ENCODE measurements around the gene CCDC106. TPM values are rescaled to one million over a fixed set of nuclear protein-coding genes. Genes with fewer than 3 reads are reported as not detected.

Gene CCDC106
- total RNA-seq, 2 experiments from 2014 or later, result 8.3 to 8.8 TPM

DNA sequence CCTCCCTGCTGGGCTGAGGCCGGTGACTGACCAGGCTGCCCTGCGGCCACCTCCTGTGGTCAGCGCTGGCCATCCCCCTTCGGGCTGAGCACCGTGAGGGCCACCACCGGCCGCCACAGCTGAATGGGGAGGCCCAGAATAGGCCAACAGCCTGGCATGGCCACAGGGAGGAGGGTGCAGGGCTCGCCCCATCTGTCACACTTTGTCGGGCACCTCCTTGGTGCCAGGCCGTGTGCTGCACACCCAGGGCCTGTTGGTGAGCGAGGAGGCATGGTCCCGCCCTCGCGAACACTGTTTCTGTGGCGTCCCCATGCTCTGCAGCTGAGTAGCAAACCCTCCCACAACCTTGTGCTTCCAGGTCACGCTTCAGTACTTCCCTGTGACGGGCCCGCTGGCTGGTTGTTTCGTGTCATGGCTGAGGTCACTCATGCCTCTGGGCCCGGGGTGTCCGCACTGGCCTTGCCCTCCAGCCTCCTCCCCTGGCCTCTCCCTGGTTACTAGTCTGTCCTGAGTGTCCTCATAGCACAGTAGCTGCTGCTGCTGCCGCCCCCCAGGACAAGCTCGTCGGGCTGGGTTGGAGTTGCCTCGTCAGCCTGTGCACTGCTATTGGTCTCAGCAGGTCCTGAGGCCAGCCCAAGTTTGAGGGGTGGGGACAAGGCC lies 42.2 kb downstream of the CCDC106 start:
- H3K9me3 Mint-ChIP-seq, result no peaks in the 10 kb centered on the region
- H3K27ac Mint-ChIP-seq, result no peak overlapping the region
- ChIA-PET CTCF (interaction anchor here (0.6 to 1.3 kb wide), 2 partner anchors 173 to 1243 kb away, joined by 3 read pairs; no protein-coding TSS in a partner anchor), POLR2A (no interaction called here)
- H3K4me1 Mint-ChIP-seq, result peaks cover 3% of the 10 kb centered on the region
- no peaks in the 10 kb centered on the region for H3K27me3 Mint-ChIP-seq
- H3K4me3 Mint-ChIP-seq, result no peak overlapping the region
- peaks cover 20% of the 10 kb centered on the region for H3K36me3 Mint-ChIP-seq (ENCODE audit: low read depth)
- no peak for DNase-seq

DNA sequence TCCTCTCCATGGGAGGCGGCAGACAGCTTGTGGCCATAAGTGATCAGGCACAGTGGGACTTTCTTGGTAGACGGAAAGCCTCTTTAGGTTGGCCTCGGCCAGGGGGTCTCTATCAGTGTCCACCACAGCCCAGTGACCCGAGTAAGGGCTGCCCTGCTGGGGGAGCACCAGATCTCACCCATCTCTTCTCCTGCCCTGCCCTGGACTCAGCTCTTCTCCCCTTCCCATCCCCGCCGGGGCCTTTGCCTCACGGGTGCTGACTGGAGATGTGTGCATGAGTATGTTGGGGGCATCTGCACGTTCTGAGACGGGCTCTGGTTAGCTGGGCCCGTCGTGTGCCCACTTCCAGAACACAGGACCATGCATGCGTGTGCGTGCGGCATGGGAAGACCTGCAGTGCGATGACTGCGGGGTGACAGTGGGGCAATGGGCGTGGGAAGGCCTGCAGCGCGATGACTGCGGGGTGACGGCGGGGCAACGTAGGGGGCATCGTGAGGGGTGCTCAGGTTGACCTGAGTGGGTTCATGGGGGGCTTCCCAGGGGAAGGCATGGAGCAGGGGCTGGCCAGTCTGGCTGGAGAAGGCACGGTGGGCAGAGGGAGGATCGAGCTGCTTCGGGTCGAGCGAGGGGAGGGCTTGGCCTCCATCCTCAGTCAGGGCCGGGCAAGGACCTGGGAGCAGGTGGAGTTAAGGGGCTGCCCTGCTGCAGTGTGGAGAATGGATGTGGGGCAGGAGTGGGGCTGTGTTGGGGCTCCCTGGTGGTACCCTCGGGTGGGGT lies 42.9 kb downstream of the CCDC106 start:
- POLR2A ChIA-PET, result no interaction called here
- no peaks in the 10 kb centered on the region for H3K27me3 Mint-ChIP-seq
- CTCF ChIA-PET, result interaction anchor here (0.6 to 1.3 kb wide), 2 partner anchors 174 to 1243 kb away, joined by 3 read pairs; no protein-coding TSS in a partner anchor
- no peaks in the 10 kb centered on the region for H3K9me3 Mint-ChIP-seq
- H3K36me3 Mint-ChIP-seq (ENCODE audit: low read depth), result peaks cover 19% of the 10 kb centered on the region
- no peak for DNase-seq
- H3K27ac Mint-ChIP-seq, result no peak overlapping the region
- H3K4me3 Mint-ChIP-seq, result no peak overlapping the region
- H3K4me1 Mint-ChIP-seq, result peaks cover 3% of the 10 kb centered on the region

DNA sequence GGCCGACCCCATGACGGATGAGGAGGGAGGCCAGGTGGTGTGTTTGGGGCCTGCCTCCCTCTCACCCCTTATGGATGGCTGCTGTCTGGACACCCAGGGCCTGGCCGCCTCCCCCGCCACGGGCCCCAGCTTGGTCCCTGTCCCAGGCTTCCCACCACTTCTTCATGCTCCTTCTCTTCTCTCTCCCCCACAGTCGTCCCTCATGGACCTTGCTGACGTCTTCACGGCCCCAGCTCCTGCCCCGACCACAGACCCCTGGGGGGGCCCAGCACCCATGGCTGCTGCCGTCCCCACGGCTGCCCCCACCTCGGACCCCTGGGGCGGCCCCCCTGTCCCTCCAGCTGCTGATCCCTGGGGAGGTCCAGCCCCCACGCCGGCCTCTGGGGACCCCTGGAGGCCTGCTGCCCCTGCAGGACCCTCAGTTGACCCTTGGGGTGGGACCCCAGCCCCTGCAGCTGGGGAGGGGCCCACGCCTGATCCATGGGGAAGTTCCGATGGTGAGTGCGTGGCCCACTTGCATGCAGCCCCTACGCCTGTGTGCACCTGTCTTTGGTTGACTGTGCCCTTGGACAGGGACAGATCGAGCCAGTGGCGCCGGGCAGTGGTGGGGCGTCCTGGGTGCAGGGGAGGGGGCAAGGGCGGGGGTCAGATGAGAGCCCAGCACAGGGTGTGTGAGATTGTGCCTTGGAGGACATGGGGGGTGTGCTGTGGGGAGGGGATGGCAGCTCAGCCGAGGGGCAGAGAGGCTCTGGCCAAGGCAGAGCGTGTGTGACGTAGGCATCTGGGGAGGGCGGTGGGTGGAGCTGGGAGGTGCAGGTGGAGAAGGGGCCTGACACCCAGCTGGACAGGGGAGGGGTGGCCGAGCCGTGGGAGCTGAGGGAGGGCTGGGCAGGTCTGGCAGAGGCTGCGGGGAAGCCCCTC lies 43.8 kb downstream of the CCDC106 start:
- CTCF ChIA-PET, result interaction anchor here (0.6 to 1.8 kb wide), 2 partner anchors 11 to 38 kb away, joined by 3 to 5 read pairs; no protein-coding TSS in a partner anchor
- DNase-seq, result no peak
- H3K4me1 Mint-ChIP-seq, result peaks cover 3% of the 10 kb centered on the region
- H3K27me3 Mint-ChIP-seq, result no peaks in the 10 kb centered on the region
- POLR2A ChIA-PET, result no interaction called here
- no peak overlapping the region for H3K27ac Mint-ChIP-seq
- no peaks in the 10 kb centered on the region for H3K9me3 Mint-ChIP-seq
- H3K4me3 Mint-ChIP-seq, result no peak overlapping the region
- H3K36me3 Mint-ChIP-seq (ENCODE audit: low read depth), result peaks cover 19% of the 10 kb centered on the region

DNA sequence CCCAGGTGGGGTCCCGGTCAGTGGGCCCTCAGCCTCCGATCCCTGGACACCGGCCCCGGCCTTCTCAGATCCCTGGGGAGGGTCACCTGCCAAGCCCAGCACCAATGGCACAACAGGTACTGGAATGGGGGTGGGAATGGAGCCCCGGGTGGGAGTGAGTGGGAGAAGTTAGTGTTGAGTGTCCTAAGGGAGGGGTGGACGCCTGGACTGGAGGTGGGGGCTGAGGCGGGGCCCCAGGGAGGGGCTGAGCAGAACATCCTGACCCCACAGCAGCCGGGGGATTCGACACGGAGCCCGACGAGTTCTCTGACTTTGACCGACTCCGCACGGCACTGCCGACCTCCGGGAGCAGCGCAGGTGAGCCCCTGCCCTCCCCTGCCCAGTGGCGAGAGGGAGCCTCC lies 44.7 kb downstream of the CCDC106 start:
- POLR2A ChIA-PET, result no interaction called here
- Mint-ChIP-seq H3K36me3 (ENCODE audit: low read depth) (peaks cover 20% of the 10 kb centered on the region), H3K4me3 (no peak overlapping the region), H3K27ac (no peak overlapping the region), H3K9me3 (no peaks in the 10 kb centered on the region), H3K27me3 (no peaks in the 10 kb centered on the region), H3K4me1 (no peaks in the 10 kb centered on the region)
- CTCF ChIA-PET, result interaction anchor here (1.8 kb wide), 1 partner anchor 10 kb away, joined by 5 read pairs; no protein-coding TSS in a partner anchor
- DNase-seq, result no peak

DNA sequence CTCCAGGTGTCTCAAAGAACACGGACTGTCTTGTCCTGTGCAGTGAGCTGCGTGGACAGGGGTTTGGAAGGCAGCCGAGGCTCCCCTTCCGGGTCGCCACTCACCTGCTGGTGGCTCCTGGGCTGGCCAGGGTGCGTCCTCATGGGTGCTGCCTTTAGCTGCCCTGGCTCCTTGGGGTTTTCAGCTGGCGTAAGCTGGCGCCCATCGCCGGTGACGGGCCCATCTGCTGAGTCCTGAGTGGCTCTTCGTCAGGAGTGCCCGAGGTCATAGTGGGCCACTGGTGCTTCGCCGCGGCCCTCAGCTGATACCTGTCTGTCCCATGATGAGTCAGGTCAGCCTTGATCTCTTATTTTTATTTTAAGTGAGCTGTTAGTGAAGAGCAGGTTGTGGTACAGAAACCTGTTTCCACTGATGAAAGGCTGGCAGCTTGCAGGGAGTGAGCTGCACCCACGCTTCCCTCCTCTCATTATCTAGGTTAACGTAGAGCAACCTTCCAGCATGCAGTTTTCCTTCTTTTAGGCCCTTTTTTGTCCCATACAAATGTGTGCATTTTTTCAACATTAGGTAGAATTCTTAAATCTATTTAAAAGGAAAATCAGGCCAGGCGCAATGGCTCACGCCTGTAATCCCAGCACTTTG lies 45.4 kb downstream of the CCDC106 start:
- H3K27ac Mint-ChIP-seq, result no peak overlapping the region
- DNase-seq, result no peak
- no peaks in the 10 kb centered on the region for H3K4me1 Mint-ChIP-seq
- CTCF ChIA-PET, result interaction anchor here (1.8 kb wide), 1 partner anchor 10 kb away, joined by 5 read pairs; no protein-coding TSS in a partner anchor
- no peak overlapping the region for H3K4me3 Mint-ChIP-seq
- H3K9me3 Mint-ChIP-seq, result no peaks in the 10 kb centered on the region
- POLR2A ChIA-PET, result no interaction called here
- H3K27me3 Mint-ChIP-seq, result no peaks in the 10 kb centered on the region
- peaks cover 22% of the 10 kb centered on the region for H3K36me3 Mint-ChIP-seq (ENCODE audit: low read depth)

DNA sequence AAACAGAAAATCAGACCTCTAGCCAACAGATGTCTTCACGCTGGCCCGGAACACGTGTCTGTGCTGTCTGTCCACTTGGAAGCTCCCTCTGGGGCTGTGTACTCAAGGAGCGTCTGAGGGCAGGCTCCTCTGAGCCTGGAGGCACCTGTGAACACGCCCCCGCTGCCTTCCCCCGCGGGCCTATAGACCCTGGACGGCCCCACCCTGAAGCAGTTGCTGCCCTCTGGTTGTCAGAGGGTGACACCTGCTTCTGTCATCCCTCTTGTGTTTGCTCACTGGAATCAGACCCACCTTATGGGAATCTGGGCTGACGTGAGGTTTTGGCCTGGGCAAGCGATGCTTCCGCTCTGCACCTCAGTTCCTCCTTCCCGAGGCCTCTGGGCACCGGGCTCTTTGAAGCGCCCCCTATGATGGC lies 46.2 kb downstream of the CCDC106 start:
- Mint-ChIP-seq H3K9me3 (no peaks in the 10 kb centered on the region), H3K27me3 (no peaks in the 10 kb centered on the region), H3K4me1 (no peaks in the 10 kb centered on the region), H3K27ac (no peak overlapping the region), H3K4me3 (no peak overlapping the region), H3K36me3 (ENCODE audit: low read depth) (peaks cover 22% of the 10 kb centered on the region)
- ChIA-PET CTCF (no interaction called here), POLR2A (no interaction called here)
- no peak for DNase-seq

DNA sequence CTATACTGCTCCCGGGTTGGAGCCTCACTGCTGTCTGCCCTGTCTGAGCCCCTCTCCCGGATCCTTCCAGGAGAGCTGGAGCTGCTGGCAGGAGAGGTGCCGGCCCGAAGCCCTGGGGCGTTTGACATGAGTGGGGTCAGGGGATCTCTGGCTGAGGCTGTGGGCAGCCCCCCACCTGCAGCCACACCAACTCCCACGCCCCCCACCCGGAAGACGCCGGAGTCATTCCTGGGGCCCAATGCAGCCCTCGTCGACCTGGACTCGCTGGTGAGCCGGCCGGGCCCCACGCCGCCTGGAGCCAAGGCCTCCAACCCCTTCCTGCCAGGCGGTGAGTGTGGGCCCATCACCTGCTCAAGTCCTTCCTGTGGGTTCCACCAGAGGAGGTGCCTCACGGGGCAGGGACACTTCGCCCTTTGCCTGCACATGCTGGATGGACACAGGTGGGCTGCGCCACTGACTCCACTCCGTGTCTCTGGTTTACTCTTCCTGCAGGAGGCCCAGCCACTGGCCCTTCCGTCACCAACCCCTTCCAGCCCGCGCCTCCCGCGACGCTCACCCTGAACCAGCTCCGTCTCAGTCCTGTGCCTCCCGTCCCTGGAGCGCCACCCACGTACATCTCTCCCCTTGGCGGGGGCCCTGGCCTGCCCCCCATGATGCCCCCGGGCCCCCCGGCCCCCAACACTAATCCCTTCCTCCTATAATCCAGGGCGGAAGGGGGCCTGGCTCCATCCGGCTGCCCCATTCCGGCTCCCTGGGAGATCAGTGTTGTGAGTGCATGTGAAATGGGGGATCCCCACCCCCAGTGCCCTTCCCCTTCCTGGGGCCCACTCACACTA lies 46.9 kb downstream of the CCDC106 start:
- Mint-ChIP-seq H3K27me3 (no peaks in the 10 kb centered on the region), H3K4me3 (no peak overlapping the region), H3K27ac (no peak overlapping the region), H3K36me3 (ENCODE audit: low read depth) (peaks cover 21% of the 10 kb centered on the region), H3K4me1 (no peaks in the 10 kb centered on the region), H3K9me3 (no peaks in the 10 kb centered on the region)
- ChIA-PET CTCF (no interaction called here), POLR2A (no interaction called here)
- no peak for DNase-seq

DNA sequence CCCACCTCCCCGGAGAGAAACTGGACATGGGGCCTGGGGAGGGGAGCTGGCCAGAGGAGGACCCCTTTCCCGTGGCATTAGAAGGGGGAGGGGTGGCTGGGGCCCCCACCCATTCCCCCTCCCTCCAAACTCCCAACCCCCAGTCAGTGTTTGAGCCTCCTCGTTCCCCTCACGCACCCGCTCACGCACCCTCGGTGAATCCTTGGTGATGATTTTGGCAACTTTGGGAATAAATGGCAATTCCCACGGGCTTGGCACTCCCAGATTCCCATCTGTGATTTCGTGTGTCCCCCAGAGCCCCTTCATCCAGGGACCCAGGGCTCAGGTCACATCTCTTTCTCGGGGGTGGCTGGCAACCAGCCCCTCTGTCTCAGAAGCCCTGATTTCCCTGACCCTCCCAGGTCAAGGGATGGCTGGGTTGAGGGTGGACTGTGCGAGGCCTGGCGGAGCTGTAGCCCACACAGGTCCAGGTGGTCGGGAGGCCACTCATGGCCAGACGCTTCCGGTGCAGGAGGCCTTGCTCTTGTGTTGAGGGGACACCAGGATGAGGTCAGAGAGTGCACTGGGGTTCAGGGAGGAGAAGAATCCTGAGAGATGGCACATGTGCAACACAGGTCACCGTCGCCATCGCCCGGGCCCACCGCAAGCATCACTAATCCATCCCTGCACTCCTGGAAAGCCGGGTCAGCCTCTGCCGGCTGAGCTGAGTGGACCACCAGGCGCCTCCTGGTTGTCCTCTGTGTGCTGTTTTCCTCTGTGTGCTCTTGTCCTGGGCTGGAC lies 47.7 kb downstream of the CCDC106 start:
- CTCF ChIA-PET, result no interaction called here
- H3K9me3 Mint-ChIP-seq, result no peaks in the 10 kb centered on the region
- no peak overlapping the region for H3K27ac Mint-ChIP-seq

DNA sequence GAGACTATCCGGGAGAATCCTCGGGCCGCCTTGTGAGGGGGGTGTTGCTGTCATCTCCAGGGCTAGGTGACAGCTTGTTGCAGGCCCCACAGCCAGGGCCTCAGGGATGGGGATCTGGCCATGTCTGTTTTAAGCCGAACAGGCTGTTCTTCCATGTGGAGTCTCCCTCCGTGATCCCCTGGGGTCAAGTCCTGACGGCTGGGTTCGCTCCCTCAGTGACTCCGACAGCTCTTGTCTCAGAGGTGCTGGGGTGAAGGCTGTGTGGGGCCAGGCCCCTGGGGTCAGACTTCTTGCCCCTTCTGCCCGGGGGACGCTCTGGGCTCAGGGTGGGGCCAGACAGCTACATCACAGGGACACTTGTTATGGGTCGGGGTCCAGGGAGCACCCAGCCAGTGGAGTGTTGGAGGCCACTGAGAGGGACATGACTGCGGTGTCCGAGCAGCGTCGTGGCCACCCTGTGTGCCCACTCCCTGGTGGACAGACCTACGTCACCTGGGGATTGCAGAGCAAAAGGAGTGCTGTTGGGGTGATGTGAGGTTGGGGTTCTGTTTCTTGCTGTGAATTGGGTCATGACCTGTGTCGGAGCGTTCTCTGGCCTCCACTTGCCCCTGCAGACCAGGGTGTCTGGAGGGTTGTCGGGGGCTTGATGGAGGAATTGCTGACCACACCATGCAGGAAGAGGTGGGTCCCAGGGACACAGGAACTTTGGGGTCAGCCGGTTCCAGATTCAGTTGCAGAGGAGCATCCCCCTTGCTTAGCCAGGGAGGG lies 48.5 kb downstream of the CCDC106 start:
- Mint-ChIP-seq H3K4me3 (no peak overlapping the region), H3K27me3 (no peaks in the 10 kb centered on the region), H3K27ac (no peak overlapping the region), H3K4me1 (peaks cover 1% of the 10 kb centered on the region), H3K36me3 (ENCODE audit: low read depth) (peaks cover 23% of the 10 kb centered on the region), H3K9me3 (no peaks in the 10 kb centered on the region)
- CTCF ChIA-PET, result no interaction called here
- no peak for DNase-seq
- POLR2A ChIA-PET, result no interaction called here

More for the DNA sequence above, 47.7 kb downstream of the CCDC106 start:
- Mint-ChIP-seq H3K36me3 (ENCODE audit: low read depth) (peaks cover 21% of the 10 kb centered on the region), H3K4me1 (no peaks in the 10 kb centered on the region), H3K4me3 (no peak overlapping the region), H3K27me3 (no peaks in the 10 kb centered on the region)
- POLR2A ChIA-PET, result no interaction called here
- DNase-seq, result no peak

DNA sequence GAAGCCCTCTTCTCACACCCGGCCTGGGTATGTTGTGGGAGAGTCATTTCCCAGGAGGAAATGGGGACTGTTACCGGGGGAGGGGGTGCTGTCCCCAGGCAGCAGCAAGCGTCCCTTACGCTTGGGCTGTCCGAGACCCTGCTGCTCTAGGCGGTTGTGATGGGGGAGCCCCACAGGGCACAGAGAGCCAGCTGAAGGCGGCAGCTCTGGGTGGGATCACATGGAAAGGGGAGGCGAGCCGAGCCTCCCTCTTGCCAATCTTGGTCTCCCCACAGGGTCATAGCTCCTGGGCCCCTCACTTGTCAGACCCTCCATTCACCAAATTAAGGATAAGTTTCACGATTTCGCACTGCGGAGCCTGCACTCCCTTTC lies 49.0 kb downstream of the CCDC106 start:
- H3K27ac Mint-ChIP-seq, result peak overlapping the region; percentile 11
- peaks cover 3% of the 10 kb centered on the region for H3K4me1 Mint-ChIP-seq
- H3K27me3 Mint-ChIP-seq, result no peaks in the 10 kb centered on the region
- POLR2A ChIA-PET, result no interaction called here
- no peak for DNase-seq
- no peak overlapping the region for H3K4me3 Mint-ChIP-seq
- peaks cover 25% of the 10 kb centered on the region for H3K36me3 Mint-ChIP-seq (ENCODE audit: low read depth)
- no peaks in the 10 kb centered on the region for H3K9me3 Mint-ChIP-seq
- CTCF ChIA-PET, result no interaction called here

DNA sequence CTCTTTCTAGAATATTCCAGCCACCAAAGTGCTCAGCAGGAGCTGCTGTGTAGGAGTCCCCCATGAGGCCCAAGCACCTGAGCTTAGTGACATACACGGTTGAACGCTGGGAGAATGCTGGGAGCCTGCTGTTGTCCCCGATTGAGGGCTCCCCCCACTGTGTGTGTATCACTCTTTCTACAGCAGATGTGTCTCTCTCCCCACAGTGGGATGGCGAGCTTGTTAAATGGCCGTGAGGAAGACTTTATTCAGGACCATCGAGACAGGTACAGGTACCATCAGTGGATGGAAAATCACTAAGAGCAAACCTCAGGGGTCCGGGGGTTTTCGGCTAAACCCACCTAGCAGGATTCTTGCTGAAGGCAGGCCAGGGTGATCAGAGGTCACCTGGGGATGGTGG lies 49.7 kb downstream of the CCDC106 start:
- Mint-ChIP-seq H3K36me3 (ENCODE audit: low read depth) (peaks cover 25% of the 10 kb centered on the region), H3K4me3 (no peak overlapping the region), H3K27ac (peak overlapping the region; percentile 11), H3K9me3 (no peaks in the 10 kb centered on the region), H3K27me3 (no peaks in the 10 kb centered on the region), H3K4me1 (peaks cover 3% of the 10 kb centered on the region)
- no peak for DNase-seq
- ChIA-PET CTCF (no interaction called here), POLR2A (no interaction called here)
